Measurements from ENCODE around the gene IMMP2L. TPM values are rescaled to one million over a fixed set of nuclear protein-coding genes. Genes with fewer than 3 reads are reported as not detected.

The IMMP2L gene
- total RNA-seq, 2 experiments from 2014 or later: 17.4 to 30.2 TPM

- Mint-ChIP-seq H3K27ac (no peak overlapping the region), H3K36me3 (ENCODE audit: low read depth) (no peaks in the 10 kb centered on the region), H3K9me3 (no peaks in the 10 kb centered on the region), H3K27me3 (no peaks in the 10 kb centered on the region), H3K4me3 (no peak overlapping the region), H3K4me1 (ENCODE audit: low read depth) (peaks cover under 1% of the 10 kb centered on the region)
- intact Hi-C loops (cut with micrococcal nuclease): no loop called here
- CTCF ChIA-PET: no interaction called here
- TF ChIP-seq CTCF (IDR thresholded peaks at IDR 0.05): no peak
- ATAC-seq (no peak), DNase-seq (no peak)
- POLR2A ChIA-PET: no interaction called here
Observed at GRCh38 chr7:111363099-111363498, 199.2 kb downstream of the IMMP2L start.

GRCh38 chr7:111362506-111363054 is 199.7 kb downstream of the IMMP2L start:
- no peak for TF ChIP-seq CTCF (IDR thresholded peaks at IDR 0.05)
- Mint-ChIP-seq H3K4me3 (no peak overlapping the region), H3K9me3 (no peaks in the 10 kb centered on the region), H3K27ac (no peak overlapping the region), H3K4me1 (ENCODE audit: low read depth) (peaks cover 2% of the 10 kb centered on the region), H3K27me3 (no peaks in the 10 kb centered on the region), H3K36me3 (ENCODE audit: low read depth) (no peaks in the 10 kb centered on the region)
- CTCF ChIA-PET: no interaction called here
- DNase-seq (no peak), ATAC-seq (no peak)
- POLR2A ChIA-PET: no interaction called here
- intact Hi-C loops (cut with micrococcal nuclease): no loop called here

GRCh38 chr7:111358915-111359314 is 203.4 kb downstream of the IMMP2L start:
- Mint-ChIP-seq H3K4me1 (ENCODE audit: low read depth) (peaks cover 2% of the 10 kb centered on the region), H3K27ac (no peak overlapping the region), H3K36me3 (ENCODE audit: low read depth) (no peaks in the 10 kb centered on the region), H3K4me3 (no peak overlapping the region), H3K27me3 (no peaks in the 10 kb centered on the region), H3K9me3 (no peaks in the 10 kb centered on the region)
- CTCF ChIA-PET: interaction anchor here (1.7 kb wide), 1 partner anchor 10 kb away, joined by 5 read pairs; no protein-coding TSS in a partner anchor
- POLR2A ChIA-PET: no interaction called here
- intact Hi-C loops (cut with micrococcal nuclease): no loop called here
- no peak for DNase-seq
- ATAC-seq: no peak
- no peak for TF ChIP-seq CTCF (IDR thresholded peaks at IDR 0.05)

GRCh38 chr7:111357691-111358090 is 204.6 kb downstream of the IMMP2L start:
- CTCF ChIA-PET: interaction anchor here (1.7 kb wide), 1 partner anchor 8 kb away, joined by 5 read pairs; no protein-coding TSS in a partner anchor
- no peak overlapping the region for H3K27ac Mint-ChIP-seq
- peaks cover 6% of the 10 kb centered on the region for H3K4me1 Mint-ChIP-seq (ENCODE audit: low read depth)
- intact Hi-C loops (cut with micrococcal nuclease): no loop called here
- H3K9me3 Mint-ChIP-seq: no peaks in the 10 kb centered on the region
- ATAC-seq (no peak), DNase-seq (no peak)
- POLR2A ChIA-PET: interaction anchor here (0.5 kb wide), 1 partner anchor 29 kb away, joined by 4 read pairs; no protein-coding TSS in a partner anchor
- TF ChIP-seq CTCF (IDR thresholded peaks at IDR 0.05): no peak
- H3K4me3 Mint-ChIP-seq: no peak overlapping the region
- no peaks in the 10 kb centered on the region for H3K36me3 Mint-ChIP-seq (ENCODE audit: low read depth)
- no peaks in the 10 kb centered on the region for H3K27me3 Mint-ChIP-seq

- TF ChIP-seq CTCF (IDR thresholded peaks at IDR 0.05): no peak
- Mint-ChIP-seq H3K27ac (no peak overlapping the region), H3K9me3 (no peaks in the 10 kb centered on the region), H3K27me3 (no peaks in the 10 kb centered on the region), H3K4me3 (no peak overlapping the region), H3K36me3 (ENCODE audit: low read depth) (no peaks in the 10 kb centered on the region), H3K4me1 (ENCODE audit: low read depth) (peaks cover 9% of the 10 kb centered on the region)
- POLR2A ChIA-PET: no interaction called here
- intact Hi-C loops (cut with micrococcal nuclease): no loop called here
- DNase-seq (no peak), ATAC-seq (no peak)
- CTCF ChIA-PET: no interaction called here
Observed at GRCh38 chr7:111356941-111357340, 205.4 kb downstream of the IMMP2L start.

Data from activated CD8-positive, alpha-beta T cell treated with anti-CD3 and anti-CD28 coated beads for 36 hours (primary cell).